Esophagus muscularis mucosa (tissue), 4 donors: ENCODE results near the gene C9orf43. TPM values are rescaled to one million over a fixed set of nuclear protein-coding genes. Genes with fewer than 3 reads are reported as not detected.
A peak's percentile ranks its signal among the peaks of the same experiment; 100 is the strongest.

Experiments used
- DNase-seq: peaks from one replicate; pipeline ENCODE4 v3.0.0-alpha.2; 2017; ENCODE audit errors: extremely low spot score
- H3K27ac ChIP-seq, 4 donors: fragments of 200-600 bp; sonication (generic); replicated peaks in 1 of 4; 1 replicate in 3 of 4; 2 replicates in 1 of 4; pipeline ENCODE4 v1.5.1; 2016 to 2019; ENCODE audit warnings: mild to moderate bottlenecking in 1 of 4
- H3K27me3 ChIP-seq, 4 donors: fragments of 200-600 bp; sonication (generic); one replicate each; pipeline versions ENCODE4 v1.5.1 to v1.6.0; 2016 to 2019
- H3K36me3 ChIP-seq, 4 donors: fragments of 200-600 bp; sonication (generic); one replicate each; pipeline ENCODE4 v1.5.1; 2016 to 2019
- H3K4me1 ChIP-seq, 4 donors: fragments of 200-600 bp; sonication (generic); one replicate each; pipeline ENCODE4 v1.5.1; 2016 to 2019
- H3K4me3 ChIP-seq, 4 donors: fragments of 200-600 bp; sonication (generic); 1 replicate in 2 of 4; 2 replicates in 2 of 4; pipeline ENCODE4 v1.5.1; 2016 to 2019; ENCODE audit warnings: mild to moderate bottlenecking in 4 of 4, moderate library complexity in 1 of 4
- H3K9me3 ChIP-seq, 4 donors: fragments of 200-600 bp; sonication (generic); 1 replicate in 3 of 4; 2 replicates in 1 of 4; pipeline ENCODE4 v1.5.1; 2016 to 2019
- CTCF ChIP-seq, 3 experiments: fragments of 200-600 bp in 2 of 3; fragments of 450-650 bp in 1 of 3; sonication (generic) in 2 of 3; IDR thresholded peaks; one replicate each; pipeline ENCODE4 v1.5.1; 2017 to 2019; ENCODE audit warnings: antibody characterized with exemption in 3 of 3, mild to moderate bottlenecking in 2 of 3, moderate library complexity in 1 of 3
- EP300 ChIP-seq: sonication (generic); formaldehyde crosslinking; IDR thresholded peaks from one replicate; pipeline ENCODE4 v1.6.1; 2017; ENCODE audit warnings: antibody characterized with exemption
- POLR2A ChIP-seq: fragments of 450-650 bp; IDR thresholded peaks from one replicate; pipeline ENCODE4 v1.6.1; 2017; ENCODE audit warnings: antibody characterized with exemption, moderate library complexity, mild to moderate bottlenecking, low read depth
- POLR2AphosphoS5 ChIP-seq, 2 donors: sonication (generic); formaldehyde crosslinking; IDR thresholded peaks; one replicate each; pipeline ENCODE4 v1.6.1; 2017; ENCODE audit warnings: antibody characterized with exemption in 2 of 2
- WGBS: methylation state at CpG from one replicate; pipeline ENCODE4 v1.1.5; 2018; 5-methylcytosine and 5-hydroxymethylcytosine counted together
- intact Hi-C: fragments of 100-400 bp; cut with DNase I; formaldehyde crosslinking; loops from one replicate; pipeline ENCODE4 v1.15.1; 2023
- total RNA-seq, 4 donors: library from RNA; depleted of rRNA; stranded (reverse); fragments of >200 nt; gene quantifications; one replicate each; pipeline versions ENCODE4 v1.1.0 to v1.2.1, GENCODE V29; 2016

The C9orf43 gene
- total RNA-seq, 4 donors from 2014 or later = 0.17 to 1.8 TPM; not detected in 2

GRCh38 chr9:113446323-113446740, 35.8 kb downstream of the C9orf43 start:
- WGBS = 63% methylated on average over 3 of the region's 3 CpGs
- Histone ChIP-seq H3K36me3 (no peaks in the 10 kb centered on the region), H3K4me1 (peaks cover 4 to 21% (median 14%) of the 10 kb centered on the region in 4 donors), H3K9me3 (no peaks in the 10 kb centered on the region), H3K27me3 (no peaks in the 10 kb centered on the region), H3K27ac (peak overlapping the region in 3 of 4 donors; percentile 15 to 27 (median 21)), H3K4me3 (no peak overlapping the region)
- no peak for DNase-seq
- intact Hi-C loops = loop anchor here (2.0 to 10.0 kb wide), 3 partner anchors 58 to 208 kb away; no protein-coding TSS in a partner anchor
- peak; percentile 67 to 71 (median 69) for TF ChIP-seq CTCF (IDR thresholded peaks at IDR 0.05)
- TF ChIP-seq EP300 = no peak

GRCh38 chr9:113449376-113449775, 38.8 kb downstream of the C9orf43 start:
- DNase-seq = peak; percentile 21
- Histone ChIP-seq H3K27me3 (no peaks in the 10 kb centered on the region), H3K4me3 (no peak overlapping the region), H3K36me3 (no peaks in the 10 kb centered on the region), H3K27ac (peak overlapping the region in 1 of 4 donors; percentile 28), H3K9me3 (no peaks in the 10 kb centered on the region), H3K4me1 (peaks cover 11 to 24% (median 20%) of the 10 kb centered on the region in 4 donors)
- intact Hi-C loops = loop anchor here (10.0 kb wide), 1 partner anchor 55 kb away; no protein-coding TSS in a partner anchor
- WGBS = 41% methylated on average over 2 of the region's 2 CpGs
- TF ChIP-seq EP300 = no peak
- TF ChIP-seq CTCF (IDR thresholded peaks at IDR 0.05) = no peak
- no peak for TF ChIP-seq POLR2A
- no peak for TF ChIP-seq POLR2AphosphoS5 (IDR thresholded peaks at IDR 0.05)

GRCh38 chr9:113452113-113452605, 41.6 kb downstream of the C9orf43 start:
- Histone ChIP-seq H3K36me3 (no peaks in the 10 kb centered on the region), H3K27me3 (no peaks in the 10 kb centered on the region), H3K4me3 (no peak overlapping the region), H3K4me1 (peaks cover 30 to 46% (median 42%) of the 10 kb centered on the region in 4 donors), H3K9me3 (no peaks in the 10 kb centered on the region), H3K27ac (no peak overlapping the region)
- intact Hi-C loops = loop anchor here (10.0 kb wide), 1 partner anchor 47 kb away; the partner anchor contains the start of gene ALAD
- TF ChIP-seq CTCF (IDR thresholded peaks at IDR 0.05) (no peak), POLR2A (no peak), POLR2AphosphoS5 (IDR thresholded peaks at IDR 0.05) (no peak), EP300 (no peak)
- peak; percentile 24 for DNase-seq
- 68% methylated on average over 4 of the region's 4 CpGs for WGBS

GRCh38 chr9:113454914-113455761, 44.6 kb downstream of the C9orf43 start:
- Histone ChIP-seq H3K9me3 (no peaks in the 10 kb centered on the region), H3K27me3 (no peaks in the 10 kb centered on the region), H3K27ac (peak overlapping the region; percentile 80 to 88 (median 86)), H3K4me3 (no peak overlapping the region), H3K36me3 (no peaks in the 10 kb centered on the region), H3K4me1 (peaks cover 30 to 35% (median 34%) of the 10 kb centered on the region in 4 donors)
- DNase-seq = peak; percentile 70
- whole genome bisulfite sequencing = 38% methylated on average over 5 of the region's 5 CpGs
- intact Hi-C loops = loop anchor here (10.0 kb wide), 1 partner anchor 50 kb away; the partner anchor contains the start of gene ALAD
- TF ChIP-seq CTCF (IDR thresholded peaks at IDR 0.05) (no peak), POLR2A (no peak), EP300 (no peak), POLR2AphosphoS5 (IDR thresholded peaks at IDR 0.05) (peak in 1 of 2 donors; percentile 25)
